Fibroblast of lung (primary cell): ENCODE data around the gene RALY.

Experiments used
- CTCF ChIP-seq, 2 donors: IDR thresholded peaks in 1 of 2; conservative IDR thresholded peaks in 1 of 2; 1 replicate in 1 of 2; 2 replicates in 1 of 2; pipeline ENCODE4 v1.5.1; 2011 to 2012; ENCODE audit warnings: low read length in 2 of 2, control low read depth in 1 of 2, inconsistent platforms in 1 of 2, low read depth in 1 of 2, mild to moderate bottlenecking in 1 of 2
- EZH2 ChIP-seq: IDR thresholded peaks from 2 replicates; pipeline ENCODE4 v1.5.1; 2012; ENCODE audit warnings: low read length, control low read depth, mild to moderate bottlenecking; ENCODE audit errors: missing control alignments

- TF ChIP-seq CTCF (conservative IDR thresholded peaks at IDR 0.05 in 1 of 2, IDR thresholded peaks at IDR 0.05 in 1 of 2; ENCODE audit: low read depth in 1 of 2, low read length in 2 of 2) (no peak), EZH2 (no peak)
Observed at GRCh38 chr20:33991502-33991901, 2.2 kb upstream of the RALY start.
